SU-DHL-6 (cell line): Measurements from ENCODE around the gene HRNR.

Experiments
- H2AFZ ChIP-seq: fragments of 200-600 bp; sonication (generic); 2 replicates; pipeline ENCODE4 v1.6.1; 2014; ENCODE audit warnings: low read depth, mild to moderate bottlenecking, moderate library complexity, mixed read lengths, antibody characterized with exemption, low read length; ENCODE audit not compliant: severe bottlenecking
- H3F3A ChIP-seq: fragments of 200-600 bp; shearing (Covaris generic); 2 replicates; pipeline ENCODE4 v1.6.0; 2016; ENCODE audit warnings: antibody characterized with exemption, mild to moderate bottlenecking; ENCODE audit not compliant: insufficient read depth
- H3K27ac ChIP-seq: fragments of 200-600 bp; sonication (generic); 2 replicates; pipeline ENCODE4 v1.5.1; 2016; ENCODE audit warnings: low read depth, mild to moderate bottlenecking, low read length, moderate library complexity, mixed read lengths
- H3K27me3 ChIP-seq: fragments of 200-600 bp; sonication (generic), shearing (Covaris generic); 2 replicates; pipeline ENCODE4 v1.6.0; 2014; ENCODE audit warnings: mild to moderate bottlenecking, low read length
- H3K36me3 ChIP-seq: fragments of 200-600 bp; sonication (generic); 2 replicates; pipeline ENCODE4 v1.6.1; 2014; ENCODE audit warnings: mild to moderate bottlenecking, low read length, mixed read lengths
- H3K4me2 ChIP-seq: fragments of 300-600, 200-600 bp; shearing (Covaris generic), sonication (generic); 2 replicates; pipeline ENCODE4 v1.6.0; 2014; ENCODE audit warnings: low read length, low read depth, mild to moderate bottlenecking; ENCODE audit not compliant: poor library complexity, severe bottlenecking
- H3K4me3 ChIP-seq: fragments of 200-600 bp; sonication (generic); 2 replicates; pipeline ENCODE4 v1.5.1; 2014; ENCODE audit warnings: antibody characterized with exemption, low read length, mild to moderate bottlenecking, mixed read lengths; ENCODE audit not compliant: insufficient read depth, poor library complexity, severe bottlenecking
- H3K79me2 ChIP-seq: fragments of 200-600 bp; sonication (generic); 2 replicates; pipeline ENCODE4 v1.6.1; 2014; ENCODE audit warnings: mild to moderate bottlenecking, low read length, moderate library complexity; ENCODE audit not compliant: insufficient read depth
- H3K9ac ChIP-seq: fragments of 200-600 bp; sonication (generic); 2 replicates; pipeline ENCODE4 v1.7.0; 2014; ENCODE audit warnings: mild to moderate bottlenecking, low read length
- H3K9me2 ChIP-seq: fragments of 200-600 bp; sonication (generic); replicated peaks from 2 replicates; pipeline ENCODE4 v1.6.1; 2014; ENCODE audit warnings: low read length; ENCODE audit not compliant: insufficient read depth
- H3K9me3 ChIP-seq: fragments of 200-600 bp; sonication (generic); 2 replicates; pipeline ENCODE4 v1.6.1; 2014; ENCODE audit warnings: low read length, mixed read lengths; ENCODE audit not compliant: insufficient read depth
- H4K20me1 ChIP-seq: fragments of 200-600 bp; sonication (generic); 2 replicates; pipeline ENCODE4 v1.6.1; 2014; ENCODE audit warnings: low read depth, mild to moderate bottlenecking, antibody characterized with exemption, low read length, moderate library complexity, mixed read lengths
- EZH2phosphoT487 ChIP-seq: fragments of 200-600 bp; sonication (generic), shearing (Covaris generic); conservative IDR thresholded peaks from 2 replicates; pipeline ENCODE4 v1.6.1; 2018; ENCODE audit warnings: mild to moderate bottlenecking, antibody characterized with exemption, low read length, moderate library complexity, mixed read lengths
- TF ChIP-seq, protein P1 (sequence below): fragments of 200-600 bp; sonication (generic); IDR thresholded peaks from one replicate; pipeline ENCODE4 v1.5.1; 2017; ENCODE audit warnings: antibody characterized with exemption, mild to moderate bottlenecking, low read length, moderate library complexity; ENCODE audit not compliant: insufficient read depth, poor library complexity, severe bottlenecking

The HRNR gene

DNA sequence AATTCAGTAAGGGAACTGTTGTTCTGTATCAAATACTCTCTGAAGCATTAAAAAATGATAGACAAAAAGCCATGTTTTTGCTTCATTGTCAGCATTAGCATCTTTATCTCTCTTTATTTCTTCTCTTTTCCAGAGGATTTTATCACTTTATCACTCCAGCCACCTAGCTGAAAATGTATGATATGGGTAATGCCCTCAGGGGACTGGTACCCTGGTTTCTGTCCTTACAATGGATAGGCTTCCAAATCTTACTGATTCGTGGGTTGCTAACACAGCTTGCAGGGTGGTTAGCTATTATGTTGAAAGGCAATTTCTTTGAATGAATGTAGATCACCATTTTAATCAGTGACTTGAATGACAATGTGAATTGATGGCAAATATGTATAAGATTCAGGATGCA lies 23.3 kb upstream of the HRNR start:
- no peak overlapping the region for H3K9ac ChIP-seq
- no peak overlapping the region for H3K27ac ChIP-seq
- H3K9me2 ChIP-seq = no peaks in the 10 kb centered on the region
- H3K9me3 ChIP-seq = no peaks in the 10 kb centered on the region
- H3K27me3 ChIP-seq = no peaks in the 10 kb centered on the region
- TF ChIP-seq, protein P1, sequence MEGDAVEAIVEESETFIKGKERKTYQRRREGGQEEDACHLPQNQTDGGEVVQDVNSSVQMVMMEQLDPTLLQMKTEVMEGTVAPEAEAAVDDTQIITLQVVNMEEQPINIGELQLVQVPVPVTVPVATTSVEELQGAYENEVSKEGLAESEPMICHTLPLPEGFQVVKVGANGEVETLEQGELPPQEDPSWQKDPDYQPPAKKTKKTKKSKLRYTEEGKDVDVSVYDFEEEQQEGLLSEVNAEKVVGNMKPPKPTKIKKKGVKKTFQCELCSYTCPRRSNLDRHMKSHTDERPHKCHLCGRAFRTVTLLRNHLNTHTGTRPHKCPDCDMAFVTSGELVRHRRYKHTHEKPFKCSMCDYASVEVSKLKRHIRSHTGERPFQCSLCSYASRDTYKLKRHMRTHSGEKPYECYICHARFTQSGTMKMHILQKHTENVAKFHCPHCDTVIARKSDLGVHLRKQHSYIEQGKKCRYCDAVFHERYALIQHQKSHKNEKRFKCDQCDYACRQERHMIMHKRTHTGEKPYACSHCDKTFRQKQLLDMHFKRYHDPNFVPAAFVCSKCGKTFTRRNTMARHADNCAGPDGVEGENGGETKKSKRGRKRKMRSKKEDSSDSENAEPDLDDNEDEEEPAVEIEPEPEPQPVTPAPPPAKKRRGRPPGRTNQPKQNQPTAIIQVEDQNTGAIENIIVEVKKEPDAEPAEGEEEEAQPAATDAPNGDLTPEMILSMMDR = no peak
- TF ChIP-seq EZH2phosphoT487 = no peak
- H2AFZ ChIP-seq = no peak overlapping the region
- no peaks in the 10 kb centered on the region for H3K36me3 ChIP-seq
- H3K4me3 ChIP-seq = no peak overlapping the region
- no peaks in the 10 kb centered on the region for H4K20me1 ChIP-seq
- no peaks in the 10 kb centered on the region for H3K79me2 ChIP-seq
- H3K4me2 ChIP-seq = no peak overlapping the region
- no peaks in the 10 kb centered on the region for H3F3A ChIP-seq

DNA sequence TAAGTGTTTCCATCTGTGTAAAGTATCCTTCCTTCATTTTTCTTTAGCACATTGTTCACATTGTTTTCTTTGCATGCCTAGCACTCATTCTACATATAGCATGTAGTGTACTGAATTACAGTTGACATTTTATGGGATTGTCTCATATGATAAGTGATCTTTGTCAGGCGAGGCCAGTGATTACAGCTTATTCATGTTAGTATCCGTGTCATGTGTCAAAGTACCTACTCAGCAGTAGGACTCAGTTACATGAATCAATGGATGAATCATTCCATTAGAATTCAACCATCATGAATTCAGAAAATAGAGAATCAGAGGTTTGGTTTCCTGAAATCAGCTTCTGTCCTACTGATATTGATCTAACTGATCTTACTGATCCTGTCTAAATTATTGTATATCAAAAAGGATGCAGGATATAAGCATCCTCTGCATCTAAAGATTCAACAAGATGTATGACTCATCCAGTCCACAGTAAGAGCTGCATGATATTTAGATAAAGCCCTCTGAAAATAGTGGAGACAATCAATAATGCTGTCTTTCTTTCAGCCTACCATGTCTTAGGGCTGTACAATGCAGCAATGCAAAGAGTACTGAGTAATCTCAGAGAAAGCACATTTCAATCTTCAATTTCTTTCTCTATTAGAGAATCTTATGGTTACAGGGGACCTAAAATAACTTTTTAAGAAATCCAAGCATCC lies 20.7 kb upstream of the HRNR start:
- H3K79me2 ChIP-seq = no peaks in the 10 kb centered on the region
- no peak overlapping the region for H3K27ac ChIP-seq
- no peaks in the 10 kb centered on the region for H3K9me3 ChIP-seq
- no peak overlapping the region for H3K4me2 ChIP-seq
- no peaks in the 10 kb centered on the region for H3K27me3 ChIP-seq
- H2AFZ ChIP-seq = no peak overlapping the region
- no peaks in the 10 kb centered on the region for H3K36me3 ChIP-seq
- no peaks in the 10 kb centered on the region for H3F3A ChIP-seq
- no peaks in the 10 kb centered on the region for H4K20me1 ChIP-seq
- H3K4me3 ChIP-seq = no peak overlapping the region
- no peak overlapping the region for H3K9ac ChIP-seq
- no peak for TF ChIP-seq EZH2phosphoT487
- TF ChIP-seq, protein P1 = no peak
- no peaks in the 10 kb centered on the region for H3K9me2 ChIP-seq

DNA sequence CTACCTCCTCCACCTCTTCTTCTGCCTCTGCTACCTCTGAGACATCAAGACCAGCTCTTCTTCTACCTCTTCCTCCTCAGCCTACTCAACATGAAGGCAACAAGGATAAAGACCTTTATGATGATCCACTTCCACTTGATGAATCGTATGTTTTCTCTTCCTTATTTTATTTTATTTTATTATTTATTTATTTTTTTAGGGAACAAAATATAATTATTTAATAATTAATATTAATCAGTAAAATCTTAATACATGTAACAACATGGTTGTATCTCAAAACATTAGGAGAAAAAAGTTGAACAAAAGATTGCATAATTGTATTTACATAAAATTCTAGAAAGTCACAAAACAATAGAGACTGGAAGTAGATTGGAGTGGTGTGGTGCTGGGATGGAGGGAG lies 13.1 kb upstream of the HRNR start:
- H3K27me3 ChIP-seq = no peaks in the 10 kb centered on the region
- no peaks in the 10 kb centered on the region for H3K9me2 ChIP-seq
- H3K4me3 ChIP-seq = no peak overlapping the region
- H3K27ac ChIP-seq = no peak overlapping the region
- TF ChIP-seq, protein P1 = no peak
- no peak for TF ChIP-seq EZH2phosphoT487
- H3K79me2 ChIP-seq = no peaks in the 10 kb centered on the region
- H3K36me3 ChIP-seq = no peaks in the 10 kb centered on the region
- no peaks in the 10 kb centered on the region for H4K20me1 ChIP-seq
- H3K9ac ChIP-seq = no peak overlapping the region
- no peaks in the 10 kb centered on the region for H3F3A ChIP-seq
- no peak overlapping the region for H3K4me2 ChIP-seq
- H2AFZ ChIP-seq = no peak overlapping the region
- H3K9me3 ChIP-seq = no peaks in the 10 kb centered on the region
